Measurements from ENCODE around the gene TRAF2.

Gene TRAF2

DNA sequence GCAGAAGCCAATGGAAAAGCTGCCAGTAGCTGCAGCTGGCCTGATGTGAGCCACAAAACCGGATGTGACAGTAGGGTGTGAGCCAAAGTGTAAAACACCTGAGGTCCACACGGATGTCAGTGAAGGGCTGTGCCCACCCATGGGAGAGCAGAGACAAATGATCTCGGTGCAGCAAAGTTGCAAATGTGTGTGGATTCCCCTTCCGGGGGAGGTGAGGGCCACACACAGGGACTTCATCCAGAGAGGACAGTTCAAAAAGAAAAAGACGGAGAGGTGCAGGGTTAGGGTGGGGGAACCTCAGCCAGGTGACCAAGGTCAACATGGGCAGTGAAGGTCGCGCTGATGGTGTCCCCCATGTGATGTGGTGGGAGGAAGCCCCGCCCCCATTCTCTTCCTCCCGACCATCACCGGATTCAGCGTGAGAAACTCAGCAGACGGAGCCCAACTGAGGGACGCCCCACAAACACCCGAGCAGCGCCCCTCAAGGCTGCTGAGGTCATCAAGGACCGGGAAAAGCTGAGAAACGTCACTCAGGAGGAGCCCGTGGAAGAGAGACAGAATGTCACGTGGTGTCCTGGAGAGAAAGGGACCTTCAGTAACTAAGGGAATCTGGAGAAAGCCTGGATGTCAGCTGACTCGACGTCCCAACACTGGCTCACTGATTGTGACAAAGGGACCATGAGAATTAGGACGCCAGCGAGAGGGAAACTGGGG is 79.6 kb downstream of the TRAF2 start:
- TF ChIP-seq POLR2AphosphoS5 (IDR thresholded peaks at IDR 0.05; ENCODE audit: low read depth, low read length) (no peak), SIN3A (IDR thresholded peaks at IDR 0.05; ENCODE audit: borderline replicate concordance, insufficient read depth, low read length) (no peak), FOXP2 (optimal IDR thresholded peaks at IDR 0.05; ENCODE audit: borderline replicate concordance, extremely low read depth, extremely low read length, insufficient read depth) (no peak), TAF1 (IDR thresholded peaks at IDR 0.05; ENCODE audit: borderline replicate concordance, insufficient read depth, low read length) (no peak)
- TF ChIP-seq, protein P1, sequence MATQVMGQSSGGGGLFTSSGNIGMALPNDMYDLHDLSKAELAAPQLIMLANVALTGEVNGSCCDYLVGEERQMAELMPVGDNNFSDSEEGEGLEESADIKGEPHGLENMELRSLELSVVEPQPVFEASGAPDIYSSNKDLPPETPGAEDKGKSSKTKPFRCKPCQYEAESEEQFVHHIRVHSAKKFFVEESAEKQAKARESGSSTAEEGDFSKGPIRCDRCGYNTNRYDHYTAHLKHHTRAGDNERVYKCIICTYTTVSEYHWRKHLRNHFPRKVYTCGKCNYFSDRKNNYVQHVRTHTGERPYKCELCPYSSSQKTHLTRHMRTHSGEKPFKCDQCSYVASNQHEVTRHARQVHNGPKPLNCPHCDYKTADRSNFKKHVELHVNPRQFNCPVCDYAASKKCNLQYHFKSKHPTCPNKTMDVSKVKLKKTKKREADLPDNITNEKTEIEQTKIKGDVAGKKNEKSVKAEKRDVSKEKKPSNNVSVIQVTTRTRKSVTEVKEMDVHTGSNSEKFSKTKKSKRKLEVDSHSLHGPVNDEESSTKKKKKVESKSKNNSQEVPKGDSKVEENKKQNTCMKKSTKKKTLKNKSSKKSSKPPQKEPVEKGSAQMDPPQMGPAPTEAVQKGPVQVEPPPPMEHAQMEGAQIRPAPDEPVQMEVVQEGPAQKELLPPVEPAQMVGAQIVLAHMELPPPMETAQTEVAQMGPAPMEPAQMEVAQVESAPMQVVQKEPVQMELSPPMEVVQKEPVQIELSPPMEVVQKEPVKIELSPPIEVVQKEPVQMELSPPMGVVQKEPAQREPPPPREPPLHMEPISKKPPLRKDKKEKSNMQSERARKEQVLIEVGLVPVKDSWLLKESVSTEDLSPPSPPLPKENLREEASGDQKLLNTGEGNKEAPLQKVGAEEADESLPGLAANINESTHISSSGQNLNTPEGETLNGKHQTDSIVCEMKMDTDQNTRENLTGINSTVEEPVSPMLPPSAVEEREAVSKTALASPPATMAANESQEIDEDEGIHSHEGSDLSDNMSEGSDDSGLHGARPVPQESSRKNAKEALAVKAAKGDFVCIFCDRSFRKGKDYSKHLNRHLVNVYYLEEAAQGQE (IDR thresholded peaks at IDR 0.05; ENCODE audit: insufficient read depth in 1 of 2, low read depth in 2 of 2, low read length in 2 of 2), result no peak

DNA sequence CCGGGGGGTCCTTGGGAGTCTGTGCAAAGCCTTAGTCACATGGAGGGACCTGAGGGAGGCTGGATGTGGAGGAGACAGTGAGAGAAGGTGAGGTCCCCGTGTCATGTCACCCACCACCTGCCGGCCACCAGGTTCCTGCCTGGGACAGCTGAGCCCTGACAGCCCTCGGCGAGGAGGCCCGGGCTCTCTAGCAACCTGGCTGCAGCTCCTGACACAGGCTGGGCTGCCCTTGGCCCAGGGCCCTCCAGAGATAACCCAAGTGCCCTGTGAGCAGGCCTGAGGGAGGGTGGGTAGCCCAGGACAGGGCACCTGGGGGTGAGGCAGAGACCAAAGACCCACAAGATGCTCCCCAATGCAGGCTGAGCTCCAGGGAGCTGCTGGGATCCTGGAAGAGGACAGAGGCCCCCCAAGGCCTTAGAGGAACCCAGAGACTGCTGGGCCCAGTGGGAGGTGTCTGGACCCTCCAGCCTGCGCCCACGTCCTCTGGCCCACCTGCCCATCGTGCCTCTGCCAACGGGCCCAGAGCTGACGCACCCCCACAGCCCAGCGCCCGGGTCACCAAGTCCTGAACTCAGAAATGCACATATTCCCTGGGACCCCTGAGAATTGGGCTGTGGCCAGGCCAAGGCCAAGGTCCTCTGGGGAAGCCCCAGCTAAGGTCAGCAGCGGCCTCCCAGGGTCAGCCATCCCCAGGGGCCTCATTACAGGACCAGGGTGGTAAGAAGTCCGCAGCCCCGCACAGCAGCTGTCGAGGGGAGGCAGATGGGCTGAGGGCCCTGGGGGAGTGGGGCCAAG is 82.2 kb downstream of the TRAF2 start:
- TF ChIP-seq, protein P1 (IDR thresholded peaks at IDR 0.05; ENCODE audit: insufficient read depth in 1 of 2, low read depth in 2 of 2, low read length in 2 of 2), result no peak
- no peak for TF ChIP-seq SIN3A (IDR thresholded peaks at IDR 0.05; ENCODE audit: borderline replicate concordance, insufficient read depth, low read length)
- TF ChIP-seq FOXP2 (optimal IDR thresholded peaks at IDR 0.05; ENCODE audit: borderline replicate concordance, extremely low read depth, extremely low read length, insufficient read depth), result no peak
- no peak for TF ChIP-seq TAF1 (IDR thresholded peaks at IDR 0.05; ENCODE audit: borderline replicate concordance, insufficient read depth, low read length)
- no peak for TF ChIP-seq POLR2AphosphoS5 (IDR thresholded peaks at IDR 0.05; ENCODE audit: low read depth, low read length)

DNA sequence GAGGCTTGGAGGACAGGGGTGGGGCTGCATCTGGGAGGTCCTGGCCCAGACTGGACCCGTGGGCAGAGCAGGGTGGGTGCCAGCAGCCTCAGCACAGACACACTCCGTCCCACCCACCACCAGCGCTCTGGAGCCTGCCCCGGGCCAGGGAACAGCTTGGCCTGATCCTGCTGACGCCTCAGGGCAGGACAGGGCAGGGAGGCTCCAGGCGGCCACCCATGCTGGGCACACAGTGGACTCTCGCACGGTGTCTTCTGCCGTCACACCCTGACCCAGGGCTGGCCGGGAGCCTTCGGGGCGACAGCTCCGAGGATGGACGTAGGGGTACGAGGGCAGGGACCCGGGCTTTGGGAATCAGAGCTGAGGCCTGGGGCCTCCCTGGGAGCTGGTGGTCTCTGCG is 82.8 kb downstream of the TRAF2 start:
- TF ChIP-seq TAF1 (IDR thresholded peaks at IDR 0.05; ENCODE audit: borderline replicate concordance, insufficient read depth, low read length), result no peak
- TF ChIP-seq SIN3A (IDR thresholded peaks at IDR 0.05; ENCODE audit: borderline replicate concordance, insufficient read depth, low read length), result no peak
- TF ChIP-seq FOXP2 (optimal IDR thresholded peaks at IDR 0.05; ENCODE audit: borderline replicate concordance, extremely low read depth, extremely low read length, insufficient read depth), result no peak
- TF ChIP-seq POLR2AphosphoS5 (IDR thresholded peaks at IDR 0.05; ENCODE audit: low read depth, low read length), result no peak
- TF ChIP-seq, protein P1 (IDR thresholded peaks at IDR 0.05; ENCODE audit: insufficient read depth in 1 of 2, low read depth in 2 of 2, low read length in 2 of 2), result no peak

DNA sequence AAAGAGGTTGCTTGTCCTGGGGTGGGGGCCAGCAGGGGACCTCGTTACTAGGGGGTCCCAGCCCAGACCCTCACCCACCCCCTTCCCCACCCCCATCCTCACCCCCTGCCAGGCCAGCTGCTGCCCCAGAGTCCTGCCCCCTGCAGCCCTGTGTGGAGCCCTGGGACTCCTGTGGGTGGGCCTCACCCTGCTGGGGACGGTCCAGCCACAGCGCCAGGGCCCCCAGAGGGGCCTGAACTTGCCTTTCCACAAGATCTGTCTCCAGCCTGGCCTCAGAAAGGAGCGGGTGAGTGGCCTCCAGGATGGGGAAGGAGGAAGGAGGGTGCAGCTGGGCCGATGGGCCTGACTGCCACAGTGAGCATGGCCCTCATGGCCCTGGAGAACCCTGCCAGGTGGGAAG is 83.5 kb downstream of the TRAF2 start:
- TF ChIP-seq SIN3A (IDR thresholded peaks at IDR 0.05; ENCODE audit: borderline replicate concordance, insufficient read depth, low read length) (no peak), TAF1 (IDR thresholded peaks at IDR 0.05; ENCODE audit: borderline replicate concordance, insufficient read depth, low read length) (no peak), FOXP2 (optimal IDR thresholded peaks at IDR 0.05; ENCODE audit: borderline replicate concordance, extremely low read depth, extremely low read length, insufficient read depth) (no peak), POLR2AphosphoS5 (IDR thresholded peaks at IDR 0.05; ENCODE audit: low read depth, low read length) (no peak)
- TF ChIP-seq, protein P1 (IDR thresholded peaks at IDR 0.05; ENCODE audit: insufficient read depth in 1 of 2, low read depth in 2 of 2, low read length in 2 of 2), result no peak
